ENCODE results near the gene RNU7-1.

GRCh38 chr12:6943722-6944380 lies at the start of gene RNU7-1, which contains the start of gene C12orf57:
- TF ChIP-seq POLR2A (IDR thresholded peaks at IDR 0.05) (peak; percentile 27 to 84 (median 62)), CTCF (IDR thresholded peaks at IDR 0.05) (no peak), EP300 (IDR thresholded peaks at IDR 0.05) (peak in 1 of 4 donors; percentile 69)

Measured in upper lobe of left lung (tissue), 4 donors.